Fibroblast of mammary gland (primary cell): ENCODE results near the gene TTLL12.

Source experiments
- DNase-seq: peaks from one replicate; pipeline ENCODE4 v3.0.0-alpha.2; 2010; ENCODE audit warnings: low read depth
- H3K4me3 ChIP-seq: 2 replicates; pipeline ENCODE4 v1.5.1; 2011; ENCODE audit warnings: low read depth, mild to moderate bottlenecking, low read length, moderate library complexity; ENCODE audit not compliant: control insufficient read depth
- TF ChIP-seq, protein P1 (sequence below): conservative IDR thresholded peaks from 2 replicates; pipeline ENCODE4 v1.5.1; 2011; ENCODE audit warnings: low read depth, low read length, inconsistent platforms; ENCODE audit not compliant: control insufficient read depth, insufficient read depth

The TTLL12 gene

DNA sequence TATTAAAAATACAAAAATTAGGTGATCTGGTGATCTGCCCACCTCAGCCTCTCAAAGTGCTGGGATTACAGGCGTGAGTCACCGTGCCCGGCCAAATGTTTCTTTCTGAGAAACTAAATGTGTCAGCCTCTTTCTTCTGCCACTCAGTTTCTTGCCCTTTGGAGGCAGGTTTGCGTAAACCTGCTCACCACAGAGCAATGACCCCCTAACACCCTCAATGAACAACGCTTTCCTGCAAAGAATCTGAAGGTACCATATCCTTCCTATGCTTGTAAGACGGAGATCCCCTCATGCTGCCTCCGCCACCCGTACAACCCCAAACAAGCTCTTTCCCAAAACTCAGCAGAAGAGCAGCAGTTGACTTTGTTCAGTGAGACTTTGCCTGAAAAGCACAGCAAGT is 38.7 kb upstream of the TTLL12 start:
- no peak for DNase-seq
- H3K4me3 ChIP-seq: no peak overlapping the region
- TF ChIP-seq, protein P1, sequence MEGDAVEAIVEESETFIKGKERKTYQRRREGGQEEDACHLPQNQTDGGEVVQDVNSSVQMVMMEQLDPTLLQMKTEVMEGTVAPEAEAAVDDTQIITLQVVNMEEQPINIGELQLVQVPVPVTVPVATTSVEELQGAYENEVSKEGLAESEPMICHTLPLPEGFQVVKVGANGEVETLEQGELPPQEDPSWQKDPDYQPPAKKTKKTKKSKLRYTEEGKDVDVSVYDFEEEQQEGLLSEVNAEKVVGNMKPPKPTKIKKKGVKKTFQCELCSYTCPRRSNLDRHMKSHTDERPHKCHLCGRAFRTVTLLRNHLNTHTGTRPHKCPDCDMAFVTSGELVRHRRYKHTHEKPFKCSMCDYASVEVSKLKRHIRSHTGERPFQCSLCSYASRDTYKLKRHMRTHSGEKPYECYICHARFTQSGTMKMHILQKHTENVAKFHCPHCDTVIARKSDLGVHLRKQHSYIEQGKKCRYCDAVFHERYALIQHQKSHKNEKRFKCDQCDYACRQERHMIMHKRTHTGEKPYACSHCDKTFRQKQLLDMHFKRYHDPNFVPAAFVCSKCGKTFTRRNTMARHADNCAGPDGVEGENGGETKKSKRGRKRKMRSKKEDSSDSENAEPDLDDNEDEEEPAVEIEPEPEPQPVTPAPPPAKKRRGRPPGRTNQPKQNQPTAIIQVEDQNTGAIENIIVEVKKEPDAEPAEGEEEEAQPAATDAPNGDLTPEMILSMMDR: no peak

DNA sequence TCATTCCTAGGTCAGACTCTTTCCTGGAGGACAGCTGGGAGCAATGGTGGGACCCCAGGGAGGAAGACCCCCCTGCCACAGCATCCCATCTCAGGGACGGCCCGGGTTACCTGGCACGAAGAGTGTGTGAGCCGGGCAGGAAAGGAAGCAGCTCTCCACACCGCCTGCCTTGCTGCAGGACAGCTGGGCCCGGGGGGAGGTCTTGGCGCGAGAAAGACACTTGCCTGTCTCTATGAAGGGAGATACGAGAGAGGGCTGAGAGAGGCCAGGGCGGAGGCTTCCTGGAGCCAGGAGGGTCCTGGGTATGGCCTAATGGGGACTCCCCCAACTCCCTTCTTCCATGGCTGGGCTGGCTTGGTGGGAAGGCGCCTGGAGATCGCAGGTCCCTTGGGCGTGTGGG is 36.1 kb upstream of the TTLL12 start:
- TF ChIP-seq, protein P1: no peak
- no peak for DNase-seq

DNA sequence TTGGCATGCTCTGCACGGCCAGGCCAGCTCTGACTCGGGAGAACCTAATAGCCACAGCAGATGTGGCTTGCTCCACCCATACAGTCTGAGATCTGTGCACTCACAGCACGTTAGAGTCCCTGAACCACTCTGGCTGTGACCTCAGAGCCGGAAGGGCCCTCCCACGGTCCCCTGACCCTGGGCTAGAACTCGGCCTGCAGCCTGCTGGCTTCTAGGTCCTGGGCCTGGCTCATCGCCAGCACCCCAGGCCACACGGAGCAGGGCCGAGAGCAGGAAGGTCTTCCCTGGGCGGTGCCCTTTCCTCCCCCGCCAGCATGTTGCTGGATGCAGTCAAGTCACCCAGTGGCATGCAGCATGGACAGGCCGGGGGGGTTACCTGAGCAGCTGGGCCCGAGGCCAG is 35.3 kb upstream of the TTLL12 start:
- H3K4me3 ChIP-seq: no peak overlapping the region
- DNase-seq: no peak
- TF ChIP-seq, protein P1: no peak

More for the DNA sequence above, 36.1 kb upstream of the TTLL12 start:
- no peak overlapping the region for H3K4me3 ChIP-seq

DNA sequence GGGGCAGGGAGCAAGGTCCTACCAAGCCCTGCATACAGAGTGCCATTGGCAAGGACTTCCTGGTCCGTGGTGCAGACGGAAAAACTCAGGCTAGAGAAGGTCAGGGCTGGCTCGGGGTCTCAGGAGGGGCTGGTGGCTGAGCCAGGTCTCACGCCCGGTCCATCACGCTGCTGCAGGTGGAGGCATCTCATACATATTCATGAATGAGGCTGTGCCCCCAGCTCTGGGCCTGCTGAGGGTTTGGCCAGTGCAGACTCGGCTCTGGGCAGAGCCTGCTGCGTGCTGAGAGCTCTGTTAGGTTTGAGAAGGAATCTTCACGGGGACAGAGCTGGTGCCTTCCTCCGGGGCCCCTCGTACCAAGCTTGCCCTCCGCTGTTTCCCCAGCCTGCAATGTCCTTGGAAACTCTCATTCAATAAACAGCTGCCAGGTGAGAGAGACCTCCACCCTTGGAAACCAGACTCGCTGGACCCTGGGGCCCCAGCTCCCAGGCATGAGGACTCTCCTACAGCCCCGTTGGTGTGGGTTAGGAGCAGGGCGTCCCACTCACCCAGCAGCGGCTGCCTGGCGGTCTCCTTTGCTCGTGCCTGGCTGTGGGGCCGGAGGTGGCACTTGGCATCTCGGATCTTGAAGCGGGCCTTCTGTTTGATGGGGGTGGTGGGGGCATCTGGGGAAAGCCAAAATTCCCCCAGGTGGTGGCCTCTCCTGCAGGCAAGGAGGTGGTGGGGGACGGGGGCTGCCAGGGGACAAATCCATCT is 33.9 kb upstream of the TTLL12 start:
- TF ChIP-seq, protein P1: no peak
- no peak overlapping the region for H3K4me3 ChIP-seq
- no peak for DNase-seq

DNA sequence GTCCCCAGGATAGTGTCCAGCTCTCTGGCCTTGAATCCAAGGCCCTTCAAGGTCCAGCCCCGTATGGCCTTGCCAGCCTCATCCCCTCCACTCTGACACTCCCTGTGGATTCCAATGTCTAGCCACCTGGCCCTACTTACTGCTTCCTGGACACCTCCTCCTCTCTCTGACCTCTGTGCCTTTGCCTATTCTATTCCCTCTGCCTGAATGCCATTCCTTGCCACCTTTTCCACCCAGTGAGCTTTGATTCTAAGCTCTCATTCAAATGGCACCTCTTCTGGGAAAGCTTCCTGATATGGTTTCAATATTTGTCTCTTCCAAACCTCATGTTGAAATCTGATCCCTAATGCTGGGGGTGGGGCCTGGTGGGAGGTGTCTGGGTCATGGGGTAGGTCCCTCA is 31.9 kb upstream of the TTLL12 start:
- no peak for DNase-seq
- no peak overlapping the region for H3K4me3 ChIP-seq
- TF ChIP-seq, protein P1: no peak

DNA sequence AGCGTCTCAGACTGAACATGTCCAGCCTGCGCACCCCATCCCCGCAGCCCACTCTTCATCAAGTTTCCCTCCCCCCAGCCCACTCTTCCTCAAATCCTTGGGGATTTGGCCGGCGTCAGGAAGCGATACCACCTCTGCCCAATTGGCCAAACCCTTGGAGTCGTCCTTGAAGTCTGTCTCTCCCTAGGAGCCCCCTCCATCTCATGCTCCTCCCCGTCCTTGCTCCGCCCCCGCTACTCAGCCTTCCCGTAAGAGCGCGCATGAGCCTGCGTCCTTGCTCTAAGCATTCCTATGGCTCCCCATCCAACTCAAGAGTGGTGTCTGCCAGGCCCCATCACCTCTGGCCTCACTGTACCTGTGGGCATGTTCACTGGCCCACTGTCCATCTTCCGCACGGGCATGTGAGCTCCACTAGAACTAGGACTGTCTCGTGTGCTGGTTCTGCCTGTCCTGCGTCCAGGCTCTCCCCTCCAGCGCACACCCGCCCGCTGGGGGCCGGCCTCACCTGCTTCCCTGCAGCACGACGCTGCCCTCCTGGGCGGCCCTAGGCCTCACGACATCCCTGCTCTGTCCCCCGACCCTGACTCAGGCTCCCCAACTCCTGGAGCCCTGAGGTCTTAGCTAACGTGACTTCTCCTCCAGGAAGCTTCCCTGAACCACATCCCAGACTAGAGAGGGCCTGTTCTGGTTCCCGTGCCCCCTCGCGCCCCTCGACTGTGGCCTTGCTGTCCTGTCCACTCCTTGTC is 30.5 kb upstream of the TTLL12 start:
- DNase-seq: no peak
- H3K4me3 ChIP-seq: no peak overlapping the region
- TF ChIP-seq, protein P1: no peak
